GM12878 (cell line): ENCODE results near the gene CEP131. TPM values are rescaled to one million over a fixed set of nuclear protein-coding genes. Genes with fewer than 3 reads are reported as not detected.
A peak's percentile ranks its signal among the peaks of the same experiment; 100 is the strongest.

Source experiments
- ATAC-seq: fragments of 200-7000 bp; cut with Tn5 transposase; 3 replicates; pipeline ENCODE4 v1.9.1; 2020; ENCODE audit warnings: mild to moderate bottlenecking, moderate library complexity
- BruUV-seq: library from RNA; stranded (reverse); fragments of 400-500 nt; replicated peaks from 2 replicates; lab custom pipeline; 2021; lab: Mats Ljungman, UMichigan
- CTCF ChIA-PET: fragments of 300-600 bp; sonication (Branson Sonifier 250); formaldehyde crosslinking; extraction: SDS; loops from one replicate; lab custom pipeline; 2021; ENCODE audit warnings: inconsistent platforms; lab: Yijun Ruan, JAX
- POLR2A ChIA-PET: fragments of 350-600 bp; formaldehyde crosslinking; extraction: SDS; loops from one replicate; lab custom pipeline; 2021; ENCODE audit warnings: inconsistent platforms; lab: Charles Lee
- RAD21 ChIA-PET: fragments of 300-600 bp; sonication (Branson Sonifier 250); formaldehyde crosslinking; loops from one replicate; lab custom pipeline; 2023; ENCODE audit warnings: antibody characterized with exemption; ENCODE audit not compliant: unreplicated experiment; lab: Charles Lee
- SMC1A ChIA-PET: fragments of 300-600 bp; sonication (Branson Sonifier 250); formaldehyde crosslinking; loops from one replicate; lab custom pipeline; 2023; ENCODE audit not compliant: unreplicated experiment, uncharacterized antibody; lab: Charles Lee
- DNase-seq: peaks from one replicate; pipeline ENCODE4 v3.0.0-alpha.2; 2011; ENCODE audit warnings: low read depth, low spot score
- FAIRE-seq: peaks from 3 replicates; lab custom pipeline; 2011; peaks lifted over from hg19 to GRCh38; lab: Jason Lieb, UNC
- H2AFZ ChIP-seq: 2 replicates; pipeline ENCODE4 v1.6.0; 2011; ENCODE audit warnings: low read depth, low read length, control low read depth; ENCODE audit not compliant: control insufficient read depth
- H3K27ac ChIP-seq: 2 replicates; pipeline ENCODE4 v1.5.1; 2011; ENCODE audit warnings: control low read depth; ENCODE audit not compliant: control insufficient read depth, insufficient read depth
- H3K27me3 ChIP-seq, 2 experiments: replicated peaks in 1 of 2; 2 replicates each; pipeline versions ENCODE4 v1.6.0 to v1.6.1; 2011; ENCODE audit warnings: low read length in 1 of 2; ENCODE audit not compliant: control insufficient read depth in 2 of 2, insufficient read depth in 2 of 2
- H3K36me3 ChIP-seq, 2 experiments: 2 replicates each; pipeline ENCODE4 v1.5.1; 2011; ENCODE audit warnings: low read length in 1 of 2; ENCODE audit not compliant: control insufficient read depth in 2 of 2, insufficient read depth in 2 of 2
- H3K4me1 ChIP-seq: 2 replicates; pipeline ENCODE4 v1.6.1; 2011; ENCODE audit warnings: mild to moderate bottlenecking, low read length, moderate library complexity, mixed read lengths; ENCODE audit not compliant: control insufficient read depth, insufficient read depth
- H3K4me2 ChIP-seq: 2 replicates; pipeline ENCODE4 v1.6.0; 2011; ENCODE audit warnings: control low read depth; ENCODE audit not compliant: control insufficient read depth, insufficient read depth
- H3K4me3 ChIP-seq: fragments of 200-600 bp; sonication (generic); 2 replicates; pipeline ENCODE4 v1.5.1; 2016
- H3K79me2 ChIP-seq: 2 replicates; pipeline ENCODE4 v1.6.0; 2011; ENCODE audit warnings: low read length; ENCODE audit not compliant: control insufficient read depth, insufficient read depth
- H3K9ac ChIP-seq: 2 replicates; pipeline ENCODE4 v1.8.0; 2011; ENCODE audit warnings: low read length, control low read depth, mixed read lengths; ENCODE audit not compliant: control insufficient read depth, insufficient read depth
- H3K9me3 ChIP-seq: replicated peaks from 3 replicates; pipeline ENCODE4 v1.5.1; 2011; ENCODE audit warnings: mild to moderate bottlenecking, low read length; ENCODE audit not compliant: control insufficient read depth, insufficient read depth
- H4K20me1 ChIP-seq: 2 replicates; pipeline ENCODE4 v1.6.0; 2011; ENCODE audit not compliant: control insufficient read depth, insufficient read depth
- FOXK2 ChIP-seq: fragments of 450-650 bp; IDR thresholded peaks from 2 replicates; pipeline ENCODE4 v1.6.1; 2017; ENCODE audit warnings: mild to moderate bottlenecking, moderate library complexity
- FOXM1 ChIP-seq: IDR thresholded peaks from 2 replicates; pipeline ENCODE4 v1.6.1; 2012; ENCODE audit warnings: low read depth, mild to moderate bottlenecking, inconsistent platforms, low read length, moderate library complexity
- MXI1 ChIP-seq: fragments of 150-350 bp; IDR thresholded peaks from 2 replicates; pipeline ENCODE4 v1.6.1; 2011; ENCODE audit warnings: low read depth, mild to moderate bottlenecking, inconsistent platforms, low read length, improper control_type of control experiment
- RFX5 ChIP-seq: IDR thresholded peaks from 2 replicates; pipeline ENCODE4 v1.6.1; 2011; ENCODE audit warnings: low read depth, low read length, improper control_type of control experiment
- SP1 ChIP-seq: IDR thresholded peaks from one replicate; pipeline ENCODE4 v1.6.1; 2011; ENCODE audit warnings: low read depth, low read length
- TBL1XR1 ChIP-seq: IDR thresholded peaks from 2 replicates; pipeline ENCODE4 v1.6.1; 2012; ENCODE audit warnings: low read depth, low read length, improper control_type of control experiment
- USF1 ChIP-seq: IDR thresholded peaks from 2 replicates; pipeline ENCODE4 v1.6.1; 2011; ENCODE audit warnings: borderline replicate concordance, low read depth, mild to moderate bottlenecking, moderate library complexity, mixed read lengths, low read length; ENCODE audit not compliant: insufficient read depth; ENCODE audit errors: extremely low read length
- WGBS: methylation state at CpG from one replicate; pipeline ENCODE4 v1.1.6; 2016; ENCODE audit warnings: low lambda C conversion rate; ENCODE audit not compliant: insufficient replicate concordance, insufficient coverage; ENCODE audit errors: missing lambda C conversion rate; 5-methylcytosine and 5-hydroxymethylcytosine counted together
- in situ Hi-C: fragments of 300-500 bp; cut with MboI; formaldehyde crosslinking; loops from 9 replicates; pipeline ENCODE4 v1.14.3; 2018; ENCODE audit warnings: mixed read lengths
- intact Hi-C: fragments of 100-400 bp; cut with micrococcal nuclease; formaldehyde crosslinking; loops from one replicate; pipeline ENCODE4 v1.14.2; 2022; ENCODE audit not compliant: unreplicated experiment
- polyA plus RNA-seq, 11 experiments: library from polyadenylated mRNA; depleted of rRNA in 4 of 11; unstranded in 6 of 11; stranded (reverse) in 5 of 11; fragments of >200 nt; fragmentation: Nextera tagmentation in 4 of 11; fragmentation: Illumina TruSeq in 1 of 11; extraction: Ambion mirVana in 4 of 11; extraction: Trizol in 1 of 11; gene quantifications; 1 replicate in 1 of 11; 2 replicates in 10 of 11; pipeline versions ENCODE4 v1.2.1 to v1.2.3, GENCODE V29; 2011 to 2016; ENCODE audit warnings: inconsistent platforms in 2 of 11, missing spikeins in 2 of 11, low read depth in 1 of 11
- total RNA-seq, 4 experiments: library from RNA; depleted of rRNA in 3 of 4; stranded (reverse); fragments of >200 nt in 3 of 4; fragmentation: Illumina TruSeq in 1 of 4; extraction: Trizol in 1 of 4; gene quantifications; 2 replicates each; pipeline versions ENCODE4 v1.2.1 to v1.2.3, GENCODE V29; 2013 to 2021
- TF ChIP-seq, protein P1 (sequence below): fragments of 450-650 bp; IDR thresholded peaks from 2 replicates; pipeline ENCODE4 v1.6.1; 2018; ENCODE audit warnings: mild to moderate bottlenecking, low read depth, moderate library complexity; ENCODE audit not compliant: partially characterized antibody
- TF ChIP-seq, protein P2 (sequence below): fragments of 450-650 bp; IDR thresholded peaks from 2 replicates; pipeline ENCODE4 v1.6.1; 2014; ENCODE audit warnings: mild to moderate bottlenecking
- TF ChIP-seq, protein P3 (sequence below): fragments of 450-650 bp; IDR thresholded peaks from 2 replicates; pipeline ENCODE4 v1.6.1; 2018; ENCODE audit warnings: borderline replicate concordance, mild to moderate bottlenecking; ENCODE audit not compliant: partially characterized antibody
- TF ChIP-seq, protein P4 (sequence below): fragments of 450-650 bp; IDR thresholded peaks from 2 replicates; pipeline ENCODE4 v1.6.1; 2016; ENCODE audit warnings: mild to moderate bottlenecking

CEP131 gene
- total and polyA plus RNA-seq, 10 of the 15 experiments (the other 5 are each of a cell fraction or from before 2014, with no cell fraction given) = 0.05 to 17.3 (median 6.7) TPM

- H3K4me2 ChIP-seq = peak within 1 kb of the TSS; percentile 94
- peaks cover 0 to 2% of the 10 kb centered on the region in 2 experiments; a peak in 2 of 4 replicates for H3K36me3 ChIP-seq
- H2AFZ ChIP-seq = peak within 1 kb of the TSS; percentile 56
- ATAC-seq = peak; percentile 96
- H4K20me1 ChIP-seq = no peaks in the 10 kb centered on the region
- peak within 1 kb of the TSS; percentile 93 for H3K4me3 ChIP-seq
- peaks cover 12% of the 10 kb centered on the region for H3K4me1 ChIP-seq
- peak within 1 kb of the TSS; percentile 84 for H3K9ac ChIP-seq
- H3K27ac ChIP-seq = peak within 1 kb of the TSS; percentile 77
- H3K79me2 ChIP-seq = peaks cover 39% of the 10 kb centered on the region
- peak; percentile 98 for DNase-seq
- intact Hi-C loops (no loop called here), in situ Hi-C loops (loop anchor here (25.0 kb wide), 1 partner anchor 227 kb away; no protein-coding TSS in a partner anchor)
- 2% methylated on average over 72 of the region's 100 CpGs for WGBS
- BruUV-seq = no TSS peak
- SMC1A ChIA-PET = interaction anchor here (0.6 to 2.2 kb wide), 5 partner anchors 9 to 246 kb away, joined by 3 to 7 read pairs (median 6); no protein-coding TSS in a partner anchor
- POLR2A ChIA-PET = interaction anchor here (1.4 to 1.8 kb wide), 2 partner anchors 10 to 16 kb away, joined by 7 to 18 read pairs; partner anchors contain the start of gene CEP131
- FAIRE-seq = peak; percentile 99
- no peaks in the 10 kb centered on the region for H3K9me3 ChIP-seq
- RAD21 ChIA-PET = interaction anchor here (0.7 to 2.0 kb wide), 6 partner anchors 10 to 313 kb away, joined by 3 to 18 read pairs (median 4); partner anchors contain the start of genes CEP131 and FAAP100
- CTCF ChIA-PET = interaction anchor here (1.0 to 3.1 kb wide), 7 partner anchors 9 to 96 kb away, joined by 3 to 17 read pairs (median 4); partner anchors contain the start of gene CEP131
- no peaks in the 10 kb centered on the region for H3K27me3 ChIP-seq
- TF ChIP-seq USF1 = no peak
- peak; percentile 74 for TF ChIP-seq FOXM1
- TF ChIP-seq MXI1 = peak; percentile 77
- peak; percentile 100 for TF ChIP-seq SP1
- TF ChIP-seq, protein P1, sequence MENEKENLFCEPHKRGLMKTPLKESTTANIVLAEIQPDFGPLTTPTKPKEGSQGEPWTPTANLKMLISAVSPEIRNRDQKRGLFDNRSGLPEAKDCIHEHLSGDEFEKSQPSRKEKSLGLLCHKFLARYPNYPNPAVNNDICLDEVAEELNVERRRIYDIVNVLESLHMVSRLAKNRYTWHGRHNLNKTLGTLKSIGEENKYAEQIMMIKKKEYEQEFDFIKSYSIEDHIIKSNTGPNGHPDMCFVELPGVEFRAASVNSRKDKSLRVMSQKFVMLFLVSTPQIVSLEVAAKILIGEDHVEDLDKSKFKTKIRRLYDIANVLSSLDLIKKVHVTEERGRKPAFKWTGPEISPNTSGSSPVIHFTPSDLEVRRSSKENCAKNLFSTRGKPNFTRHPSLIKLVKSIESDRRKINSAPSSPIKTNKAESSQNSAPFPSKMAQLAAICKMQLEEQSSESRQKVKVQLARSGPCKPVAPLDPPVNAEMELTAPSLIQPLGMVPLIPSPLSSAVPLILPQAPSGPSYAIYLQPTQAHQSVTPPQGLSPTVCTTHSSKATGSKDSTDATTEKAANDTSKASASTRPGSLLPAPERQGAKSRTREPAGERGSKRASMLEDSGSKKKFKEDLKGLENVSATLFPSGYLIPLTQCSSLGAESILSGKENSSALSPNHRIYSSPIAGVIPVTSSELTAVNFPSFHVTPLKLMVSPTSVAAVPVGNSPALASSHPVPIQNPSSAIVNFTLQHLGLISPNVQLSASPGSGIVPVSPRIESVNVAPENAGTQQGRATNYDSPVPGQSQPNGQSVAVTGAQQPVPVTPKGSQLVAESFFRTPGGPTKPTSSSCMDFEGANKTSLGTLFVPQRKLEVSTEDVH = peak; percentile 79
- no peak for TF ChIP-seq TBL1XR1
- TF ChIP-seq, protein P2, sequence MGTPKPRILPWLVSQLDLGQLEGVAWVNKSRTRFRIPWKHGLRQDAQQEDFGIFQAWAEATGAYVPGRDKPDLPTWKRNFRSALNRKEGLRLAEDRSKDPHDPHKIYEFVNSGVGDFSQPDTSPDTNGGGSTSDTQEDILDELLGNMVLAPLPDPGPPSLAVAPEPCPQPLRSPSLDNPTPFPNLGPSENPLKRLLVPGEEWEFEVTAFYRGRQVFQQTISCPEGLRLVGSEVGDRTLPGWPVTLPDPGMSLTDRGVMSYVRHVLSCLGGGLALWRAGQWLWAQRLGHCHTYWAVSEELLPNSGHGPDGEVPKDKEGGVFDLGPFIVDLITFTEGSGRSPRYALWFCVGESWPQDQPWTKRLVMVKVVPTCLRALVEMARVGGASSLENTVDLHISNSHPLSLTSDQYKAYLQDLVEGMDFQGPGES = peak; percentile 100
- TF ChIP-seq, protein P3, sequence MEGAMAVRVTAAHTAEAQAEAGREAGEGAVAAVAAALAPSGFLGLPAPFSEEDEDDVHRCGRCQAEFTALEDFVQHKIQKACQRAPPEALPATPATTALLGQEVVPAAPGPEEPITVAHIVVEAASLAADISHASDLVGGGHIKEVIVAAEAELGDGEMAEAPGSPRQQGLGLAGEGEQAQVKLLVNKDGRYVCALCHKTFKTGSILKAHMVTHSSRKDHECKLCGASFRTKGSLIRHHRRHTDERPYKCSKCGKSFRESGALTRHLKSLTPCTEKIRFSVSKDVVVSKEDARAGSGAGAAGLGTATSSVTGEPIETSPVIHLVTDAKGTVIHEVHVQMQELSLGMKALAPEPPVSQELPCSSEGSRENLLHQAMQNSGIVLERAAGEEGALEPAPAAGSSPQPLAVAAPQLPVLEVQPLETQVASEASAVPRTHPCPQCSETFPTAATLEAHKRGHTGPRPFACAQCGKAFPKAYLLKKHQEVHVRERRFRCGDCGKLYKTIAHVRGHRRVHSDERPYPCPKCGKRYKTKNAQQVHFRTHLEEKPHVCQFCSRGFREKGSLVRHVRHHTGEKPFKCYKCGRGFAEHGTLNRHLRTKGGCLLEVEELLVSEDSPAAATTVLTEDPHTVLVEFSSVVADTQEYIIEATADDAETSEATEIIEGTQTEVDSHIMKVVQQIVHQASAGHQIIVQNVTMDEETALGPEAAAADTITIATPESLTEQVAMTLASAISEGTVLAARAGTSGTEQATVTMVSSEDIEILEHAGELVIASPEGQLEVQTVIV = peak; percentile 94
- TF ChIP-seq, protein P4, sequence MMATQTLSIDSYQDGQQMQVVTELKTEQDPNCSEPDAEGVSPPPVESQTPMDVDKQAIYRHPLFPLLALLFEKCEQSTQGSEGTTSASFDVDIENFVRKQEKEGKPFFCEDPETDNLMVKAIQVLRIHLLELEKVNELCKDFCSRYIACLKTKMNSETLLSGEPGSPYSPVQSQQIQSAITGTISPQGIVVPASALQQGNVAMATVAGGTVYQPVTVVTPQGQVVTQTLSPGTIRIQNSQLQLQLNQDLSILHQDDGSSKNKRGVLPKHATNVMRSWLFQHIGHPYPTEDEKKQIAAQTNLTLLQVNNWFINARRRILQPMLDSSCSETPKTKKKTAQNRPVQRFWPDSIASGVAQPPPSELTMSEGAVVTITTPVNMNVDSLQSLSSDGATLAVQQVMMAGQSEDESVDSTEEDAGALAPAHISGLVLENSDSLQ = peak; percentile 100
- no peak for TF ChIP-seq RFX5
- peak; percentile 84 for TF ChIP-seq FOXK2
Measured at GRCh38 chr17:81238815-81239713, 16.3 kb upstream of the CEP131 start, which contains the start of the genes NDUFAF8 and TEPSIN. TSS of gene NDUFAF8 (plus strand) at chr17:81239318. CDS start at chr17:81239364, 46 bp downstream. TSS of gene TEPSIN (minus strand) at chr17:81239055. CDS start at chr17:81239033, 22 bp downstream.
